Activated CD8-positive, alpha-beta memory T cell treated with anti-CD3 and anti-CD28 coated beads for 48 hours (primary cell): Measurements from ENCODE around the gene CFAP58.
"Not testable (repeated sequence)": the region's sequence is repeated elsewhere in the genome, so short reads cannot be mapped to it uniquely, and the experiment has no call there.

Experiments
- DNase-seq, 3 experiments: peaks; one replicate each; pipeline ENCODE4 v3.0.0-alpha.2; 2020; ENCODE audit warnings: low read depth in 2 of 3, low spot score in 2 of 3

CFAP58 gene

DNA sequence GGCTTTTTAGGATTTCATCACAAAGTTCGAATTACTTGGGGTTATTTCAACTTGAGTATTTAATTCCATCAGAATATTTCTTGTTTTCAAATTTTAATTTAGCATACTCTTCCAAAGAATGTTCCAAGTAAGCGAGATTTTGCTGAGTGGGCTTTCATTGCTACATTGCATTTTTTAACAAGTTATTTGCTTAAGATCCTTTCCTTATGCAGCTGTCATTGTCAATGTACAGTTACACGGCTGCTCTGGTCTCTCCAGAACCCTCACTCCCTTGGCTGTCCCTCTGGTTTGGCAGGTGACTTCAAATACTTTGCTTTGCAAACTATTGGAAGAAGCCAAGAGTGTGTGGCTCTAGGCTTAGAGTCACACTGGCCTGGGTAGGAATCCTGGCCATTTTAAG lies 80.0 kb downstream of the CFAP58 start:
- DNase-seq, result no peak

GRCh38 chr10:104434601-104435000 lies 81.0 kb downstream of the CFAP58 start:
- DNase-seq, result no peak

- no peak for DNase-seq
Observed at GRCh38 chr10:104435822-104436221, 82.2 kb downstream of the CFAP58 start.

GRCh38 chr10:104437226-104437625 lies 83.6 kb downstream of the CFAP58 start:
- DNase-seq, result no peak

- DNase-seq, result no peak
Observed at GRCh38 chr10:104440221-104440620, 86.6 kb downstream of the CFAP58 start.

- DNase-seq, result no peak
Observed at GRCh38 chr10:104441329-104442000, 87.8 kb downstream of the CFAP58 start.

- no peak for DNase-seq
Observed at GRCh38 chr10:104445359-104445758, 91.7 kb downstream of the CFAP58 start.

GRCh38 chr10:104446151-104446550 lies 92.5 kb downstream of the CFAP58 start:
- no peak for DNase-seq

GRCh38 chr10:104447331-104447730 lies 93.7 kb downstream of the CFAP58 start:
- DNase-seq, result no peak

DNA sequence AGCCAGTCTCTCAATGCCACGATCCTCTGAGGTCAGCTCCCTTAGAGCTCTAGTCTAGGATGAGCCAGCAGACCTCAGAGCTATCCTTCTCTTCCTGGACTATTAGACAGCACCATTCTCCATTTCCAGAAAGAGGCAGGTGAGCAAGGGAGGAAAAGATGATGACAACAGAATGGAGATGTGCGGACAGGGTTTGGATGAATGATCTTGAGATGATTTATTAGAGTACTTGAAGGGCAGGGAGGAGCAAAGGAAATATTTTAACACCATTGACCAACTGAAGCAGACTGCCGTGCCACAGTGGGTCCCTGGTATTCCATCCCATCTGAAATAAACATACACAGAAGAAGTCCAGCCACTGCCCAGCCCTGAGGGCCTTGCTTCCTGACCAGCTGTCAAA lies 94.3 kb downstream of the CFAP58 start:
- no peak for DNase-seq

GRCh38 chr10:104449391-104449790 lies 95.8 kb downstream of the CFAP58 start:
- no peak for DNase-seq

GRCh38 chr10:104450490-104450889 lies 96.9 kb downstream of the CFAP58 start:
- no peak for DNase-seq

- no peak for DNase-seq
Observed at GRCh38 chr10:104450954-104451353, 97.3 kb downstream of the CFAP58 start.

- DNase-seq, result no peak
Observed at GRCh38 chr10:104452977-104453376, 99.3 kb downstream of the CFAP58 start.

DNA sequence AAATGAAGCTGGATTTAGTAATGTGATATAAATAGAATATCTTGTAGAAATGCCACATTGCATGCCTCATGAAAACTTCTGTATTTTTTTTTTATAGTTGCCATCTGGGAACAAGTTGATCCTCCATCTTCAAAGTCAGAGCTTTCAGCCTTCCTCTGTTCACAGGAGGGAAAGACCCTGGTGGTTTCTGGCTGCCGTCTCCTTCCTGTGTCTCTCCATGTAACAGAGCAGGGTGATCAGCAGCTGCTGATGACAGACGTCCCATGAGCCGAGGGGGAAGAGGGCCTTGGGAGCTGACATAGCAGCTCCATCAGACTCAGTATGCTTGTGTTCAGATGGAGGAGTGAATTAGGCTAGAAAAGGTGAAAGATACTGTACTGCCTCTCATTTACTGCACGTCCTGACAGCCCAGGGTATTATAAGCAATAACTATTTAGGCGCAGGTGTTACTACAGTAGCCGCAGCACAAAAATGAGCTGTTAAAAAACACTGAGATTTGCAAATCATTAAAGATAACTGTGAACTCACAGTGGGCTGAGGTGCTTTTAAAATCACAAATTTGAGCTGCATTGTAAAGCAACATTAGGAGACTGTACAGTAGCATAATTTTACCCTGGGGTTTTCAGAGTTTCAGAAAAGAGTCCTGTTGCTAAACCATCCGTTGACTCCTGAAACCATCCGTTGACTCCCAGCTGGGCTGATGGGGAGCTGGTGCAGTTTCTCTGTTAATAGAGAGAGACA lies 103.3 kb downstream of the CFAP58 start:
- DNase-seq, result no peak

DNA sequence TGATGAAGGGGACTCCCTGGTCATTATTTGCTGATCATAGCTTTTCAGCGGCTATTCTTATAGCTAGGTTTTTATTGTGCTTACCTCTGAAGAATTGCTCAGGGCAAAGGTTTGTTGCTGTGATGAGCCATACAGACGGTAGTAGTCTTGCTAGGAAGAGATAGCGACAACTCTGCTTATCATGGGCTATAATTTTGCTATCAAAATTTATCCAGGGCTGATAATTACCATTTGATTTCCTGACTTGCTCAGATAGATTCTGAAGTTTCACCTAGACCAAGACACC lies 103.9 kb downstream of the CFAP58 start:
- no peak for DNase-seq

DNA sequence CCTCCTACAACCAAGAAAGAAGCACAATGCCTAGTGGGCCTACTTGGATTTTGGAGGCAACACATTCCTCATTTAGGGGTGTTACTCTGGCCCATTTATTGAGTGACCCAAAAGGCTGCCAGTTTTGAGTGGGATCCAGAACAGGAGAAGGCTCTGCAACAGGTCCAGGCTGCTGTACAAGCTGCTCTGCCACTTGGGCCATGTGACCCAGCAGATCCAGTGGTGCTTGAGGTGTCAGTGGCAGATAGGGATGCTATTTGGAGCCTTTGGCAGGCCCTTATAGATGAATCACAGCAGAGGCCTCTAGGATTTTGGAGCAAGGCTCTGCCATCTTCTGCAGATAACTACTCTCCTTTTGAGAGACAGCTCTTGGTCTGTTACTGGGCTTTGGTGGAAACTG lies 111.9 kb downstream of the CFAP58 start:
- DNase-seq, result not testable (repeated sequence)

- not testable (repeated sequence) for DNase-seq
Observed at GRCh38 chr10:104468818-104469217, 115.2 kb downstream of the CFAP58 start.

GRCh38 chr10:104472505-104472904 lies 118.9 kb downstream of the CFAP58 start:
- DNase-seq, result no peak

DNA sequence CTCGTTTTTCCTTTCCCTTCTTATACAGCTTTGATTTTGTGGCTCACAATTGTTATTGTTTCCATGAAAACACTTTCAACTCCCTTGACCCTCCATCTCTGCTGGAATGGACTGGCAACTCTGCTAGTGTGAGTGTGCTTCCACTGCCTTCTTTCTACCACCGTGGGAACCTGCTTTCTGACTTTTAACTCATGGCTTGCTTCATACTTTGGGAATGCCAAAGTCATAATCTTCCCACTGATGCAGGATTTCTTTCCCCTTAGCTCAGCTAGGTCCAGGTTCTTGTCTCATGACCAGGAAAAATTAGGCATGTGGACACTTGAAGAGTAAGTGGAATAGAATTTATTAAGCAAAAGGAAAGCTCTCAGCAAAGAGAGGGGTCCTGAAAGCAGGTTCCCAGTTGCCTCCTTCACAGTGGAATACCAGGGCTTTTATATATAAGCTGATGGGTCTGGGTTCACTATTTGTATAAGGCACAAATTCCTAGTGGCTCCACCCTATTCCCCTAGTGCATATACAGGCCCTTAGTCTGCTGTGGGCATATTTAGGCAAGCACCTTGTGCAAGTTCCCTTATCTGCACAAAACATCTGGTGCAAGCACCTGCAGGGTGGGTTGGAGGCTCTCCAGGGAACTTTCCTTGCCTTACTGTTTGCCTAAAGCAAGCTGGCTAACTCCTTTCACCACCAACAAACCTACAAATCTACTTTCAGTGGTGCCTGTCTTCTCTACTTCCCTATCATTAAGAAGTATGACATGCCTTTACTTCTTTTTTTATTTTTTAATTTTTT lies 119.5 kb downstream of the CFAP58 start:
- no peak for DNase-seq

- no peak for DNase-seq
Observed at GRCh38 chr10:104478380-104478779, 124.7 kb downstream of the CFAP58 start.

DNA sequence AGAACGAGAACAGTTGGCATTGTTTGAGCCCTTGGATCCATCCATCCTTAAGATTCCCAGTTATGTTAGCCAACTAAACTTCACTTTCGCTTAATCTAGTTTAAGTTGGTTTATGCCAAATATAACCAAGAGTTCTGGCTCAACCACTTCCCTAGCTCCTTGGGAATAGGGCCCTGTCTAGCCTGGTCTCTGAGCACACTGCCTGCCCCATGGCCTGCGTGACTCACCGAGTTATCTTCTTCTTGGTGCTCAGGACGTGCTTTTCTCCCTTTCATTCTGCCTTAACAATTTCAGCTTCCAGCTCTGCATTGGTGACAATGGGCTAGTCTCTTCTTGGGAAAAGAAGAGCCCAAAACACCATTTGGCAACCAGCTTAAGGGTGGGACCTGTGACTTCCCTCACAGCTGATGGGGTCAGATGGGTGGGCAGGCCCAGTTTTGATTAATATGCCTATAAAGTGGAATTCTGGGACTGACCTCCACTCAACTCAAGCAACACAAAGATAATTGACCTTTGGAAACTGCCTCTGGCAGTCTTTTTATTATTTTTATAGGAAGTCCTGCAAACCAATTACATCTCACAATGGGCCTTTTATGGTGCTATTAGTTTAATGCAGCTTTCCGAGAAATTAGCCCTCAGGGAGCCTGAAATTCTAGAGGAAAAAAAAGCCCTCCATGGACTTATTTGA lies 126.4 kb downstream of the CFAP58 start:
- no peak for DNase-seq
